OCI-LY7 (cell line): Measurements from ENCODE around the gene TSPAN6. TPM values are rescaled to one million over a fixed set of nuclear protein-coding genes. Genes with fewer than 3 reads are reported as not detected.

Source experiments
- BruUV-seq: library from RNA; stranded (reverse); fragments of 400-500 nt; replicated peaks from 2 replicates; lab custom pipeline; 2021; lab: Mats Ljungman, UMichigan
- CTCF ChIA-PET: fragments of 300-600 bp; sonication (Branson Sonifier 250); formaldehyde crosslinking; loops from one replicate; lab custom pipeline; 2022; ENCODE audit warnings: antibody characterized with exemption; ENCODE audit not compliant: unreplicated experiment; lab: Charles Lee
- POLR2A ChIA-PET: fragments of 300-600 bp; sonication (Branson Sonifier 250); formaldehyde crosslinking; loops from one replicate; lab custom pipeline; 2022; ENCODE audit warnings: antibody characterized with exemption; lab: Charles Lee
- DNase-seq: peaks from one replicate; pipeline ENCODE4 v3.0.0-alpha.2; 2015; ENCODE audit warnings: low spot score
- H2AFZ ChIP-seq: fragments of 200-600 bp; sonication (generic), shearing (Covaris generic); 2 replicates; pipeline ENCODE4 v1.6.1; 2014; ENCODE audit warnings: mild to moderate bottlenecking, antibody characterized with exemption, low read length, moderate library complexity
- H3K27ac ChIP-seq: fragments of 200-600 bp; sonication (generic); 2 replicates; pipeline ENCODE4 v1.5.1; 2014; ENCODE audit warnings: mixed run types, low read depth, mild to moderate bottlenecking, moderate library complexity, low read length, inconsistent platforms; ENCODE audit not compliant: poor library complexity, severe bottlenecking
- H3K36me3 ChIP-seq: fragments of 200-600 bp; sonication (generic); 2 replicates; pipeline ENCODE4 v1.6.1; 2014; ENCODE audit warnings: mild to moderate bottlenecking, antibody characterized with exemption, low read length, moderate library complexity, mixed read lengths; ENCODE audit not compliant: insufficient read depth
- H3K4me1 ChIP-seq: fragments of 200-600 bp; sonication (generic); 2 replicates; pipeline ENCODE4 v1.5.1; 2014; ENCODE audit warnings: mild to moderate bottlenecking, low read length; ENCODE audit not compliant: insufficient read depth, poor library complexity, severe bottlenecking
- H3K4me2 ChIP-seq: fragments of 200-600 bp; sonication (generic); 2 replicates; pipeline ENCODE4 v1.6.1; 2014; ENCODE audit warnings: mild to moderate bottlenecking, low read length
- H3K4me3 ChIP-seq: fragments of 200-600 bp; sonication (generic); 2 replicates; pipeline ENCODE4 v1.5.1; 2014; ENCODE audit warnings: mild to moderate bottlenecking, low read depth, low read length; ENCODE audit not compliant: poor library complexity, severe bottlenecking
- H3K79me2 ChIP-seq: fragments of 200-600 bp; sonication (generic); 2 replicates; pipeline ENCODE4 v1.6.1; 2016; ENCODE audit warnings: low read depth, mild to moderate bottlenecking, low read length, moderate library complexity, mixed read lengths; ENCODE audit not compliant: insufficient read depth
- H3K9me2 ChIP-seq: fragments of 200-600 bp; sonication (generic); 2 replicates; pipeline ENCODE4 v1.6.1; 2016; ENCODE audit warnings: mild to moderate bottlenecking, low read length, mixed read lengths; ENCODE audit not compliant: insufficient read depth
- H3K9me3 ChIP-seq: fragments of 200-600 bp; sonication (generic); 2 replicates; pipeline ENCODE4 v1.6.1; 2014; ENCODE audit warnings: mild to moderate bottlenecking, mixed run types, low read length, mixed read lengths
- H4K20me1 ChIP-seq: fragments of 200-600 bp; sonication (generic); 2 replicates; pipeline ENCODE4 v1.6.1; 2014; ENCODE audit warnings: mild to moderate bottlenecking, antibody characterized with exemption, low read length, moderate library complexity, mixed read lengths; ENCODE audit not compliant: insufficient read depth
- EZH2phosphoT487 ChIP-seq: fragments of 200-600 bp; sonication (generic); IDR thresholded peaks from 2 replicates; pipeline ENCODE4 v1.6.1; 2018; ENCODE audit warnings: low read depth, borderline replicate concordance, mild to moderate bottlenecking, mixed run types, antibody characterized with exemption, low read length, moderate library complexity, mixed read lengths
- intact Hi-C: fragments of 100-400 bp; cut with micrococcal nuclease; formaldehyde crosslinking; loops from one replicate; pipeline ENCODE4 v1.10.0; 2022; ENCODE audit not compliant: unreplicated experiment
- total RNA-seq, 2 experiments: library from RNA; depleted of rRNA in 1 of 2; stranded (reverse); fragments of >200 nt in 1 of 2; shearing (Covaris generic) in 1 of 2; gene quantifications; 2 replicates each; pipeline ENCODE4 v1.2.3, GENCODE V29; 2014 to 2022
- TF ChIP-seq, protein P1 (sequence below): fragments of 200-600 bp; sonication (generic); conservative IDR thresholded peaks from 2 replicates; pipeline ENCODE4 v1.5.1; 2014; ENCODE audit warnings: mild to moderate bottlenecking, antibody characterized with exemption, low read length, moderate library complexity, mixed read lengths

The TSPAN6 gene
- total RNA-seq, 2 experiments from 2014 or later: not detected

DNA sequence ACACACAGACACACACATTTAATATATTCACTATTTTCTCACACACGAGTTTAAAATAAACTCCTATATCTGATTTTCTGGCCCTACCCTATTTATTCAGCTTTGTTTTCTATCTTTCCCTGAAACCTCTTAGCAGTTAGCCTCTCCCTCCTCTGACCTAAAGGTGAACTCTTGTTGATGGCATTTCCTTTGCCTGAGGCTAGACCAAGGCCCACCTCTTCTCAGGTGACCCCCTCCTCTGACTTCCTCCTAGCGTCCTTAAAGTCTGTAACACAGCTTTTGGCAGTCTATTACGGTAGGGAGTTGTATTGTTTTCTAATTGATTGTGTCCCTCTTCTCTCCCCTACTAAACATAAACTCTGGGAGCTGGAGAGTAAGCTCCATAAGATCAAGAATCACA is 5.7 kb upstream of the TSPAN6 start:
- Histone ChIP-seq H3K27ac (no peak overlapping the region), H3K4me3 (no peak overlapping the region), H3K36me3 (no peaks in the 10 kb centered on the region), H3K79me2 (no peaks in the 10 kb centered on the region), H3K9me3 (no peaks in the 10 kb centered on the region), H2AFZ (no peak overlapping the region), H3K9me2 (no peaks in the 10 kb centered on the region), H3K4me1 (peaks cover 5% of the 10 kb centered on the region), H4K20me1 (no peaks in the 10 kb centered on the region), H3K4me2 (no peak overlapping the region)
- no peak for DNase-seq
- POLR2A ChIA-PET: no interaction called here
- TF ChIP-seq, protein P1, sequence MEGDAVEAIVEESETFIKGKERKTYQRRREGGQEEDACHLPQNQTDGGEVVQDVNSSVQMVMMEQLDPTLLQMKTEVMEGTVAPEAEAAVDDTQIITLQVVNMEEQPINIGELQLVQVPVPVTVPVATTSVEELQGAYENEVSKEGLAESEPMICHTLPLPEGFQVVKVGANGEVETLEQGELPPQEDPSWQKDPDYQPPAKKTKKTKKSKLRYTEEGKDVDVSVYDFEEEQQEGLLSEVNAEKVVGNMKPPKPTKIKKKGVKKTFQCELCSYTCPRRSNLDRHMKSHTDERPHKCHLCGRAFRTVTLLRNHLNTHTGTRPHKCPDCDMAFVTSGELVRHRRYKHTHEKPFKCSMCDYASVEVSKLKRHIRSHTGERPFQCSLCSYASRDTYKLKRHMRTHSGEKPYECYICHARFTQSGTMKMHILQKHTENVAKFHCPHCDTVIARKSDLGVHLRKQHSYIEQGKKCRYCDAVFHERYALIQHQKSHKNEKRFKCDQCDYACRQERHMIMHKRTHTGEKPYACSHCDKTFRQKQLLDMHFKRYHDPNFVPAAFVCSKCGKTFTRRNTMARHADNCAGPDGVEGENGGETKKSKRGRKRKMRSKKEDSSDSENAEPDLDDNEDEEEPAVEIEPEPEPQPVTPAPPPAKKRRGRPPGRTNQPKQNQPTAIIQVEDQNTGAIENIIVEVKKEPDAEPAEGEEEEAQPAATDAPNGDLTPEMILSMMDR: no peak
- TF ChIP-seq EZH2phosphoT487: no peak
- intact Hi-C loops: no loop called here
- BruUV-seq: no TSS peak
- CTCF ChIA-PET: no interaction called here

DNA sequence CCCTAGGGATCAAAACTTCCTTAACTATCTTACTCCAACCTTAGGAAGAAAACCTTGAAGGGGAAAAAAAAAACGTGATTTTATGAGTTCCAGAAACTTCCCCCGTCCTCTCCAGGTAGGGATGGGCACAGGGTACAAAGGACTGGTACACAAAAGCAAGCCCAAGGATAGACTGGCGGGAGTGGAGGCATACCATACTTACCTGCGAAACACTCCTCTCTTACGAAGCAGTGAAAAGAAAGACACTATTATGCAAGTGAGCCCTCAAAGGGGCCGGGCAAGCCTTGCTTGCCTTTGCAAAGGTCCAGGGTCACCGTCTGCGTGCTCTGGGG is 651 bp downstream of the TSPAN6 start:
- Histone ChIP-seq H3K4me3 (no peak overlapping the region), H3K79me2 (no peaks in the 10 kb centered on the region), H3K9me3 (no peaks in the 10 kb centered on the region), H3K27ac (no peak overlapping the region), H3K4me2 (no peak overlapping the region), H2AFZ (no peak overlapping the region), H4K20me1 (no peaks in the 10 kb centered on the region), H3K4me1 (no peaks in the 10 kb centered on the region), H3K36me3 (no peaks in the 10 kb centered on the region), H3K9me2 (no peaks in the 10 kb centered on the region)
- no TSS peak for BruUV-seq
- POLR2A ChIA-PET: no interaction called here
- TF ChIP-seq EZH2phosphoT487: no peak
- DNase-seq: no peak
- intact Hi-C loops: no loop called here
- CTCF ChIA-PET: no interaction called here

DNA sequence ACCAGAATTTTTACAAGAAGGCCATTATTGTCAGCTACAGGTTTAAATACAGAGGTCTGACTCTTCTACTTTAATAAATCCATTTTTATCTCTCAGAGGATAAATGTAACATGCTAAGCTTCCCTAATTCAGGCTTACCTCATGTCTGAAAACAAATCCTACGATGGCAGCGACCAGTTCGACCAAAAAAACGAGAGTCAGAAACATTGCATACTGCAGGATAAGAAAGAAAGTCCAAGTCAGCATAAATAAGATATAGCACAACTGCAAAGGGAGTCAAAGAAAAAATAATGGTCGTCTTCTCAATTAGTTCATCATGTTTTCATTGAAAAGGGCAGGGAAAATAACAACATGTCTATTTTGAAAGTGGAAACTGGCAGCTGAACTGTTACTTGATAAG is 1.6 kb downstream of the TSPAN6 start:
- no peaks in the 10 kb centered on the region for H4K20me1 ChIP-seq
- no TSS peak for BruUV-seq
- no peak for DNase-seq
- ChIA-PET POLR2A (interaction anchor here (0.6 kb wide), 1 partner anchor 341 kb away, joined by 3 read pairs; no protein-coding TSS in a partner anchor), CTCF (no interaction called here)
- no peak overlapping the region for H3K4me3 ChIP-seq
- H3K9me2 ChIP-seq: no peaks in the 10 kb centered on the region
- no peak for TF ChIP-seq EZH2phosphoT487
- TF ChIP-seq, protein P1: no peak
- no peaks in the 10 kb centered on the region for H3K79me2 ChIP-seq
- H3K27ac ChIP-seq: no peak overlapping the region
- H3K4me2 ChIP-seq: no peak overlapping the region
- intact Hi-C loops: no loop called here
- H3K9me3 ChIP-seq: no peaks in the 10 kb centered on the region
- no peaks in the 10 kb centered on the region for H3K36me3 ChIP-seq
- no peak overlapping the region for H2AFZ ChIP-seq
- no peaks in the 10 kb centered on the region for H3K4me1 ChIP-seq
